ENCODE data around the gene C19orf38.

DNA sequence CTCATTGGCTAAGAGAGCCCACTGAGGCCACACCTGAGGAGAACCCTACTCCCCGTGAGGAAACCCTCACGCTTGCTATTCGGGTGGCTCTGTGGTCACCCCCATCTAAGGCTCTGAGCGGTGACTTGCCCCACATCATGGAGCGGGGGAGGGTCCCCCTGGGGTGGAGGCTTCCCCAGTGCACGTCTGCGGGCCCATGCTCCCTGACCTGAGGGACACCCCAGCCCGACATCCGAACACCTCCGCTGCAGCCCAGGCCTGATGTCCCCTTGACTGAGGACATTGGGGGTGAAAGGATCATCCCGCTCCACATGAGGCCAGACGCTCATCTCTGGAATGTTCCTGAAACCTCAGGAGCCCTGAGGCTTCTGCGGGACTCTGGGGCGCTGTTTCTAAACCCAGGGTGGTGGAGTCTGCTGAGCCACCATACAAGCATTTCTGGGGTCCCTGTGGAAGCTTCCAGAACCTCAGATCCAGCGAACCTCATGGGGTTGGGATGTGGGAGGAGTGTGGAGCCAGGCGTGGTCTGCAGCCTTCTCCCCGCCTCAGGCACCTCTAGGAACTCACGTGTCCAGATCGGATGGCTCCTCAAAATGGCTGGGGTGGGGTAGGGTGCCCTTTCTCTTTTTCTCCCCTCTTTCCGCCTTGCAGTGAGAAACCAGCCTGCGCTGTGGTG lies 32.1 kb upstream of the C19orf38 start:
- TF ChIP-seq, protein P1, sequence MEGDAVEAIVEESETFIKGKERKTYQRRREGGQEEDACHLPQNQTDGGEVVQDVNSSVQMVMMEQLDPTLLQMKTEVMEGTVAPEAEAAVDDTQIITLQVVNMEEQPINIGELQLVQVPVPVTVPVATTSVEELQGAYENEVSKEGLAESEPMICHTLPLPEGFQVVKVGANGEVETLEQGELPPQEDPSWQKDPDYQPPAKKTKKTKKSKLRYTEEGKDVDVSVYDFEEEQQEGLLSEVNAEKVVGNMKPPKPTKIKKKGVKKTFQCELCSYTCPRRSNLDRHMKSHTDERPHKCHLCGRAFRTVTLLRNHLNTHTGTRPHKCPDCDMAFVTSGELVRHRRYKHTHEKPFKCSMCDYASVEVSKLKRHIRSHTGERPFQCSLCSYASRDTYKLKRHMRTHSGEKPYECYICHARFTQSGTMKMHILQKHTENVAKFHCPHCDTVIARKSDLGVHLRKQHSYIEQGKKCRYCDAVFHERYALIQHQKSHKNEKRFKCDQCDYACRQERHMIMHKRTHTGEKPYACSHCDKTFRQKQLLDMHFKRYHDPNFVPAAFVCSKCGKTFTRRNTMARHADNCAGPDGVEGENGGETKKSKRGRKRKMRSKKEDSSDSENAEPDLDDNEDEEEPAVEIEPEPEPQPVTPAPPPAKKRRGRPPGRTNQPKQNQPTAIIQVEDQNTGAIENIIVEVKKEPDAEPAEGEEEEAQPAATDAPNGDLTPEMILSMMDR (IDR thresholded peaks at IDR 0.05 in 8 of 11, conservative IDR thresholded peaks at IDR 0.05 in 3 of 11), result no peak
- no peak for TF ChIP-seq POLR2A (IDR thresholded peaks at IDR 0.05)
